Left lung (tissue), 10 donors: Measurements from ENCODE around the gene NCBP3. TPM values are rescaled to one million over a fixed set of nuclear protein-coding genes. Genes with fewer than 3 reads are reported as not detected.

Experiments
- ATAC-seq: fragments of 200-7000 bp; cut with Tn5 transposase; one replicate; pipeline ENCODE4 v1.9.1; 2020; ENCODE audit warnings: moderate library complexity
- DNase-seq, 4 donors: peaks; one replicate each; pipeline ENCODE4 v3.0.0-alpha.2; 2013 to 2020
- H3K27ac ChIP-seq, 2 donors: fragments of 200-600 bp; sonication (generic) in 1 of 2; one replicate each; pipeline versions ENCODE4 v1.5.0 to v1.8.0; 2020 to 2021
- H3K27me3 ChIP-seq, 2 donors: fragments of 200-600 bp; sonication (generic) in 1 of 2; one replicate each; pipeline versions ENCODE4 v1.5.0 to v1.8.0; 2020 to 2021
- H3K36me3 ChIP-seq, 2 donors: fragments of 200-600 bp; sonication (generic) in 1 of 2; one replicate each; pipeline versions ENCODE4 v1.5.0 to v1.8.0; 2020 to 2021
- H3K4me1 ChIP-seq, 2 donors: fragments of 200-600 bp; one replicate each; pipeline ENCODE4 v1.8.0; 2021
- H3K4me3 ChIP-seq, 2 donors: fragments of 200-600 bp; sonication (generic) in 1 of 2; one replicate each; pipeline versions ENCODE4 v1.5.0 to v1.8.0; 2020 to 2021; ENCODE audit warnings: mild to moderate bottlenecking in 1 of 2
- H3K9me3 ChIP-seq, 2 donors: fragments of 200-600 bp; sonication (generic) in 1 of 2; one replicate each; pipeline versions ENCODE4 v1.5.0 to v1.8.0; 2020 to 2021
- intact Hi-C, 2 donors: fragments of 100-400 bp; cut with DNase I; formaldehyde crosslinking; loops; one replicate each; pipeline versions ENCODE4 v1.11.2 to v1.14.2; 2022
- polyA plus RNA-seq, 6 donors: library from polyadenylated mRNA; unstranded; fragments of 120-200 nt; gene quantifications; one replicate each; pipeline ENCODE4 v1.2.1, GENCODE V29; 2013; ENCODE audit not compliant: insufficient read length in 6 of 6
- total RNA-seq, 2 donors: library from RNA; stranded (reverse); fragmentation: NEBNext Ultra II Directional; extraction: Animal tissue kit (Norgen Biotek cat#: 25700); gene quantifications; one replicate each; pipeline ENCODE4 v1.2.1, GENCODE V29; 2021
- TF ChIP-seq, protein P1 (sequence below), 2 donors: fragments of 200-600 bp; sonication (generic) in 1 of 2; IDR thresholded peaks; one replicate each; pipeline versions ENCODE4 v1.5.0 to v1.8.0; 2021; ENCODE audit warnings: antibody characterized with exemption in 2 of 2
- donor health status: DM: no; HTN: yes; CAD: no.
- donor health status: DM: no; HTN: no; CAD: no.

Gene NCBP3
- total and polyA plus RNA-seq, 8 donors: 30.6 to 112 (median 104) TPM

DNA sequence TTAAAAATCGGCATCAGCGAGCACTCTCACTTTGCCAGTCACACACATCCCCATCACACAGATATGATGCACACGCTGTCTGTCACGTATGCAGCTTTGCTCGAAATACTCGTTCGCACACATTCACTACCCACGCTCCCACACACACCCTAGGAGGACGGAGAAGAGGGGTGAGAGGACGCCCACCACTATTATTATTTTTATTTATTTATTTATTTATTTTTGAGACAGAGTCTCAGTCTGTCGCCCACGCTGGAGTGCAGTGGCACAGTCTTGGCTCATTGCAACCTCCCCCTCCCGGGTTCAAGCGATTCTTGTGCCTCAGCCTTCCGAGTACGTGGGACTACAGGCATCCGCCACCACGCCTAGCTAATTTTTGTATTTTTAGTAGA lies 92.0 kb downstream of the NCBP3 start:
- ATAC-seq (no peak), DNase-seq (no peak)
- Histone ChIP-seq H3K4me3 (no peak overlapping the region), H3K9me3 (no peaks in the 10 kb centered on the region), H3K27ac (no peak overlapping the region), H3K4me1 (peaks cover 0 to 12% of the 10 kb centered on the region in 2 donors), H3K36me3 (no peaks in the 10 kb centered on the region), H3K27me3 (peaks cover 0 to 22% of the 10 kb centered on the region in 2 donors)
- TF ChIP-seq, protein P1, sequence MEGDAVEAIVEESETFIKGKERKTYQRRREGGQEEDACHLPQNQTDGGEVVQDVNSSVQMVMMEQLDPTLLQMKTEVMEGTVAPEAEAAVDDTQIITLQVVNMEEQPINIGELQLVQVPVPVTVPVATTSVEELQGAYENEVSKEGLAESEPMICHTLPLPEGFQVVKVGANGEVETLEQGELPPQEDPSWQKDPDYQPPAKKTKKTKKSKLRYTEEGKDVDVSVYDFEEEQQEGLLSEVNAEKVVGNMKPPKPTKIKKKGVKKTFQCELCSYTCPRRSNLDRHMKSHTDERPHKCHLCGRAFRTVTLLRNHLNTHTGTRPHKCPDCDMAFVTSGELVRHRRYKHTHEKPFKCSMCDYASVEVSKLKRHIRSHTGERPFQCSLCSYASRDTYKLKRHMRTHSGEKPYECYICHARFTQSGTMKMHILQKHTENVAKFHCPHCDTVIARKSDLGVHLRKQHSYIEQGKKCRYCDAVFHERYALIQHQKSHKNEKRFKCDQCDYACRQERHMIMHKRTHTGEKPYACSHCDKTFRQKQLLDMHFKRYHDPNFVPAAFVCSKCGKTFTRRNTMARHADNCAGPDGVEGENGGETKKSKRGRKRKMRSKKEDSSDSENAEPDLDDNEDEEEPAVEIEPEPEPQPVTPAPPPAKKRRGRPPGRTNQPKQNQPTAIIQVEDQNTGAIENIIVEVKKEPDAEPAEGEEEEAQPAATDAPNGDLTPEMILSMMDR (IDR thresholded peaks at IDR 0.05): no peak
- intact Hi-C loops: no loop called here

DNA sequence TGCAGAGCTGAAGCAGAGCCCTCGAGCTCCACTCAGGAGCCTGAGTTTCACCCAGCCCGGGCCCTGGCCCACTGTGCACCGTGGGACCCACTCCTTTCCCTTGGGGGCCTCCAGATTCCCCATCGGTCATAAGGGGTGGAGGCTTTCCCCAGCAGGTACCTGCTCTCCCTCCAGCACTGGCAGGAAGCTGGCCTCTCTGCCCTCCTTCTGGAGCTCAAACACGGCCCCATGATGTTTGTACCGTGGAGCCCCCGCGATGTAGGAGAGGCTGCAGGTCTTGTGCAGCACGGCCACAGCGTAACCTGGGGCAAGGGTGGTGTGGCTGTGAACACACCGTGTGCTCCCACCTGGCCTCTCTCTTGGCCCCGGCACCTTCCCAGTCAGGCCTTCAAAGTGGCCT lies 92.4 kb downstream of the NCBP3 start:
- intact Hi-C loops: no loop called here
- H3K9me3 ChIP-seq: no peaks in the 10 kb centered on the region
- TF ChIP-seq, protein P1 (IDR thresholded peaks at IDR 0.05): no peak

More for the DNA sequence above, 92.4 kb downstream of the NCBP3 start:
- Histone ChIP-seq H3K27ac (no peak overlapping the region), H3K4me1 (peaks cover 0 to 12% of the 10 kb centered on the region in 2 donors), H3K4me3 (no peak overlapping the region), H3K36me3 (no peaks in the 10 kb centered on the region), H3K27me3 (peaks cover 0 to 22% of the 10 kb centered on the region in 2 donors)
- ATAC-seq: no peak
- no peak for DNase-seq

Other genes with a start within 250 kb of the NCBP3 start
- 1 to 10 TPM; 3.3 to 3.7 TPM for gene TRPV1, start 236.8 kb downstream of the NCBP3 start, total RNA-seq
- 10 to 100 TPM in 3 of 6 donors, 1 to 10 TPM in 3; 9.3 to 11.1 (median 10.0) TPM for gene TRPV1, start 236.8 kb downstream of the NCBP3 start, polyA plus RNA-seq
- 10 to 100 TPM; 11.0 to 13.1 TPM for gene SHPK, start 210.0 kb downstream of the NCBP3 start, total RNA-seq
- gene SHPK, start 210.0 kb downstream of the NCBP3 start, polyA plus RNA-seq: 10 to 100 TPM; 10.4 to 16.8 (median 15.0) TPM
- 10 to 100 TPM; 20.1 to 30.6 TPM for gene CTNS, start 209.5 kb downstream of the NCBP3 start, total RNA-seq
- gene CTNS, start 209.5 kb downstream of the NCBP3 start, polyA plus RNA-seq: 10 to 100 TPM in 5 of 6 donors, 1 to 10 TPM in 1; 8.7 to 14.2 (median 12.1) TPM
- 100 to 1,000 TPM; 143 to 194 TPM for gene TAX1BP3, start 177.7 kb downstream of the NCBP3 start, total RNA-seq
- 10 to 100 TPM; 65.2 to 98.9 (median 84.7) TPM for gene TAX1BP3, start 177.7 kb downstream of the NCBP3 start, polyA plus RNA-seq
- gene EMC6, start 177.4 kb downstream of the NCBP3 start, total RNA-seq: 10 to 100 TPM; 33.0 to 37.6 TPM
- gene EMC6, start 177.4 kb downstream of the NCBP3 start, polyA plus RNA-seq: 10 to 100 TPM; 15.9 to 26.0 (median 19.0) TPM
- 1 to 10 TPM; 1.1 to 2.1 TPM for gene P2RX5, start 150.1 kb downstream of the NCBP3 start, total RNA-seq
- under 1 TPM; 0.16 to 0.63 (median 0.33) TPM for gene P2RX5, start 150.1 kb downstream of the NCBP3 start, polyA plus RNA-seq
- gene HASPIN, start 122.3 kb downstream of the NCBP3 start, total RNA-seq: 1 to 10 TPM; 1.9 TPM
- gene HASPIN, start 122.3 kb downstream of the NCBP3 start, polyA plus RNA-seq: 1 to 10 TPM; 2.2 to 4.5 (median 2.8) TPM
- 10 to 100 TPM; 21.0 to 30.5 TPM for gene ITGAE, start 45.1 kb downstream of the NCBP3 start, total RNA-seq
- gene ITGAE, start 45.1 kb downstream of the NCBP3 start, polyA plus RNA-seq: 10 to 100 TPM; 39.7 to 46.1 (median 42.0) TPM
- 10 to 100 TPM in 1 of 2 donors, 1 to 10 TPM in 1; 3.9 to 13.4 TPM for gene CAMKK1, start 46.8 kb upstream of the NCBP3 start, total RNA-seq
- 1 to 10 TPM; 2.7 to 4.9 (median 3.8) TPM for gene CAMKK1, start 46.8 kb upstream of the NCBP3 start, polyA plus RNA-seq
- 10 to 100 TPM in 1 of 2 donors, 1 to 10 TPM in 1; 3.9 to 12.1 TPM for gene P2RX1, start 70.2 kb upstream of the NCBP3 start, total RNA-seq
- 1 to 10 TPM; 1.7 to 2.6 (median 2.0) TPM for gene P2RX1, start 70.2 kb upstream of the NCBP3 start, polyA plus RNA-seq
- gene ATP2A3, start 118.2 kb upstream of the NCBP3 start, total RNA-seq: 10 to 100 TPM; 12.7 to 53.5 TPM
- gene ATP2A3, start 118.2 kb upstream of the NCBP3 start, polyA plus RNA-seq: 1 to 10 TPM; 5.8 to 9.8 (median 6.7) TPM